Panc1 (cell line): ENCODE data around the gene DCUN1D3. TPM values are rescaled to one million over a fixed set of nuclear protein-coding genes. Genes with fewer than 3 reads are reported as not detected.

ENCODE experiments used
- ATAC-seq: fragments of 200-7000 bp; cut with Tn5 transposase; 2 replicates; pipeline ENCODE4 v1.9.1; 2020; ENCODE audit warnings: mild to moderate bottlenecking, moderate library complexity
- BruUV-seq: library from RNA; stranded (reverse); fragments of 400-500 nt; replicated peaks from 2 replicates; lab custom pipeline; 2021; lab: Mats Ljungman, UMichigan
- CTCF ChIA-PET: fragments of 300-600 bp; sonication (Branson Sonifier 250); formaldehyde crosslinking; loops from one replicate; lab custom pipeline; 2022; ENCODE audit warnings: antibody characterized with exemption; lab: Charles Lee
- POLR2A ChIA-PET: fragments of 300-600 bp; sonication (Branson Sonifier 250); formaldehyde crosslinking; loops from one replicate; lab custom pipeline; 2022; ENCODE audit warnings: antibody characterized with exemption; lab: Charles Lee
- DNase-seq: peaks from one replicate; pipeline ENCODE4 v3.0.0-alpha.2; 2010; ENCODE audit warnings: low read depth, low spot score
- H3K27ac ChIP-seq: 2 replicates; pipeline ENCODE4 v1.5.1; 2011; ENCODE audit warnings: mild to moderate bottlenecking, low read length, inconsistent platforms
- H3K27me3 ChIP-seq: fragments of 200-500 bp; sonication (Bioruptor generic); 2 replicates; pipeline ENCODE4 v1.6.0; 2014; ENCODE audit warnings: low read length, inconsistent platforms; ENCODE audit not compliant: control insufficient read depth, insufficient read depth
- H3K36me3 ChIP-seq: fragments of 200-500 bp; sonication (Bioruptor generic); 2 replicates; pipeline ENCODE4 v1.5.1; 2014; ENCODE audit warnings: inconsistent platforms, mild to moderate bottlenecking, low read length, moderate library complexity; ENCODE audit not compliant: control insufficient read depth, insufficient read depth
- H3K4me1 ChIP-seq: 2 replicates; pipeline ENCODE4 v1.5.1; 2011; ENCODE audit warnings: inconsistent platforms, mild to moderate bottlenecking, low read length, moderate library complexity; ENCODE audit not compliant: control insufficient read depth, insufficient read depth
- H3K4me3 ChIP-seq, 2 experiments: 2 replicates each; pipeline ENCODE4 v1.5.1; 2011 to 2012; ENCODE audit warnings: low read depth in 2 of 2, low read length in 2 of 2, mild to moderate bottlenecking in 2 of 2, inconsistent platforms in 1 of 2, moderate library complexity in 1 of 2
- H3K9me3 ChIP-seq: fragments of 200-500 bp; sonication (Bioruptor generic); 2 replicates; pipeline ENCODE4 v1.5.1; 2014; ENCODE audit warnings: low read depth, mild to moderate bottlenecking, inconsistent platforms, low read length, moderate library complexity; ENCODE audit not compliant: control insufficient read depth, insufficient read depth
- CTCF ChIP-seq: fragments of 450-650 bp; IDR thresholded peaks from 2 replicates; pipeline ENCODE4 v1.5.1; 2017; ENCODE audit warnings: mild to moderate bottlenecking
- POLR2AphosphoS5 ChIP-seq: IDR thresholded peaks from 2 replicates; pipeline ENCODE4 v1.6.1; 2012; ENCODE audit warnings: mild to moderate bottlenecking, low read depth, low read length, moderate library complexity
- SIN3A ChIP-seq: IDR thresholded peaks from 2 replicates; pipeline ENCODE4 v1.6.1; 2012; ENCODE audit warnings: low read depth, mild to moderate bottlenecking, low read length, moderate library complexity, borderline replicate concordance; ENCODE audit not compliant: insufficient read depth
- TCF7L2 ChIP-seq: IDR thresholded peaks from 2 replicates; pipeline ENCODE4 v1.6.1; 2011; ENCODE audit warnings: mild to moderate bottlenecking, low read depth, low read length, inconsistent platforms
- in situ Hi-C: cut with HindIII; loops from 2 replicates; pipeline ENCODE4 v1.10.0; 2016; ENCODE audit warnings: low sequenced_read_pairs, low pct_unique_long_range_greater_than_20kb
- intact Hi-C: fragments of 100-400 bp; cut with micrococcal nuclease; formaldehyde crosslinking; loops from one replicate; pipeline ENCODE4 v1.10.0; 2022; ENCODE audit not compliant: unreplicated experiment
- total RNA-seq: library from RNA; stranded (reverse); gene quantifications from one replicate; pipeline ENCODE4 v1.2.1, GENCODE V29; 2021; ENCODE audit not compliant: unreplicated experiment
- TF ChIP-seq, protein P1 (sequence below), 2 experiments: IDR thresholded peaks; 2 replicates each; pipeline ENCODE4 v1.6.1; 2011 to 2012; ENCODE audit warnings: low read depth in 2 of 2, control low read depth in 1 of 2, low read length in 1 of 2, mild to moderate bottlenecking in 1 of 2, moderate library complexity in 1 of 2; ENCODE audit not compliant: insufficient read depth in 1 of 2

DCUN1D3 gene
- total RNA-seq, 1 experiment from 2014 or later = 23.5 TPM

DNA sequence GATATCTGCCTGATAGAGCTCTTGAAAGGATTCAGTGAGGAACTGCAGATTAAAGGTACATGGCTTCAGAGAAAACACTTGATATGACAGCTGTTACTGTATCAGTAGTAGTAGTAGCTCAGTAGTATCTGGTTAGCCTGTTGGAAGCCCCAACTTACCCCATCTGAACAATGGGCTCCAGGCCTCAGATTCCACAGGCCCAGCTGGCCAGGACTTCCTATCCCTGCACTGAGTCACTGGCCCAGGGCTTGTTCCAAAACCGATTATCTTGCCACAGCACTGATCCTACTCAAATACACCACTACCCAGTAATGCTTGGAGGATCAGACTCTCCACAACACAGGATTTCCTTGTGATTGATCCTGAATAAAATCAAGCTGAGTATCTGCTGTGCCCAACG, 32.6 kb downstream of the DCUN1D3 start:
- TF ChIP-seq POLR2AphosphoS5 = no peak
- no peak for TF ChIP-seq SIN3A
- TF ChIP-seq CTCF = no peak
- TF ChIP-seq, protein P1, sequence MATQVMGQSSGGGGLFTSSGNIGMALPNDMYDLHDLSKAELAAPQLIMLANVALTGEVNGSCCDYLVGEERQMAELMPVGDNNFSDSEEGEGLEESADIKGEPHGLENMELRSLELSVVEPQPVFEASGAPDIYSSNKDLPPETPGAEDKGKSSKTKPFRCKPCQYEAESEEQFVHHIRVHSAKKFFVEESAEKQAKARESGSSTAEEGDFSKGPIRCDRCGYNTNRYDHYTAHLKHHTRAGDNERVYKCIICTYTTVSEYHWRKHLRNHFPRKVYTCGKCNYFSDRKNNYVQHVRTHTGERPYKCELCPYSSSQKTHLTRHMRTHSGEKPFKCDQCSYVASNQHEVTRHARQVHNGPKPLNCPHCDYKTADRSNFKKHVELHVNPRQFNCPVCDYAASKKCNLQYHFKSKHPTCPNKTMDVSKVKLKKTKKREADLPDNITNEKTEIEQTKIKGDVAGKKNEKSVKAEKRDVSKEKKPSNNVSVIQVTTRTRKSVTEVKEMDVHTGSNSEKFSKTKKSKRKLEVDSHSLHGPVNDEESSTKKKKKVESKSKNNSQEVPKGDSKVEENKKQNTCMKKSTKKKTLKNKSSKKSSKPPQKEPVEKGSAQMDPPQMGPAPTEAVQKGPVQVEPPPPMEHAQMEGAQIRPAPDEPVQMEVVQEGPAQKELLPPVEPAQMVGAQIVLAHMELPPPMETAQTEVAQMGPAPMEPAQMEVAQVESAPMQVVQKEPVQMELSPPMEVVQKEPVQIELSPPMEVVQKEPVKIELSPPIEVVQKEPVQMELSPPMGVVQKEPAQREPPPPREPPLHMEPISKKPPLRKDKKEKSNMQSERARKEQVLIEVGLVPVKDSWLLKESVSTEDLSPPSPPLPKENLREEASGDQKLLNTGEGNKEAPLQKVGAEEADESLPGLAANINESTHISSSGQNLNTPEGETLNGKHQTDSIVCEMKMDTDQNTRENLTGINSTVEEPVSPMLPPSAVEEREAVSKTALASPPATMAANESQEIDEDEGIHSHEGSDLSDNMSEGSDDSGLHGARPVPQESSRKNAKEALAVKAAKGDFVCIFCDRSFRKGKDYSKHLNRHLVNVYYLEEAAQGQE (IDR thresholded peaks at IDR 0.05; ENCODE audit: insufficient read depth in 1 of 2, low read depth in 2 of 2, low read length in 1 of 2) = no peak
- no peak for TF ChIP-seq TCF7L2
- ATAC-seq = no peak
- no peaks in the 10 kb centered on the region for H3K9me3 ChIP-seq
- intact Hi-C loops = no loop called here
- H3K27ac ChIP-seq = no peak overlapping the region
- H3K4me3 ChIP-seq = no peak overlapping the region
- no peaks in the 10 kb centered on the region for H3K27me3 ChIP-seq
- no peaks in the 10 kb centered on the region for H3K36me3 ChIP-seq
- ChIA-PET POLR2A (no interaction called here), CTCF (no interaction called here)
- in situ Hi-C loops = no loop called here
- BruUV-seq = no TSS peak
- peaks cover 25% of the 10 kb centered on the region for H3K4me1 ChIP-seq
- DNase-seq = no peak

- no peak overlapping the region for H3K4me3 ChIP-seq
- ATAC-seq (no peak), DNase-seq (no peak)
- in situ Hi-C loops (no loop called here), intact Hi-C loops (no loop called here)
- H3K9me3 ChIP-seq = no peaks in the 10 kb centered on the region
- ChIA-PET CTCF (no interaction called here), POLR2A (no interaction called here)
- no peak overlapping the region for H3K27ac ChIP-seq
- TF ChIP-seq TCF7L2 = no peak
- no peak for TF ChIP-seq SIN3A
- no peak for TF ChIP-seq POLR2AphosphoS5
- TF ChIP-seq, protein P1 (IDR thresholded peaks at IDR 0.05; ENCODE audit: insufficient read depth in 1 of 2, low read depth in 2 of 2, low read length in 1 of 2) = no peak
- no peak for TF ChIP-seq CTCF
- H3K4me1 ChIP-seq = peaks cover 25% of the 10 kb centered on the region
- no peaks in the 10 kb centered on the region for H3K36me3 ChIP-seq
- no peaks in the 10 kb centered on the region for H3K27me3 ChIP-seq
- BruUV-seq = no TSS peak
Measured at GRCh38 chr16:20866801-20867200, 33.4 kb downstream of the DCUN1D3 start.
